ENCODE measurements around the gene PLEKHF1.

PLEKHF1 gene

GRCh38 chr19:29695765-29696564, 30.7 kb downstream of the PLEKHF1 start:
- Histone ChIP-seq H3K23ac (ENCODE audit: low read length) (no peak overlapping the region), H3K18ac (ENCODE audit: low read length) (no peak overlapping the region), H4K12ac (ENCODE audit: low read depth, low read length) (no peak overlapping the region), H3K4me3 (ENCODE audit: low read depth, low read length) (no peak overlapping the region), H3K9ac (ENCODE audit: low read length) (no peak overlapping the region), H3K79me2 (ENCODE audit: control insufficient read depth, insufficient read depth, low read length, poor library complexity) (no peaks in the 10 kb centered on the region), H4K91ac (ENCODE audit: low read depth, low read length) (no peak overlapping the region), H3K9me3 (ENCODE audit: insufficient read depth, low read depth, low read length) (peaks cover 7% of the 10 kb centered on the region), H3K79me1 (ENCODE audit: low read length) (no peaks in the 10 kb centered on the region), H2BK12ac (ENCODE audit: low read length) (no peak overlapping the region), H3K4me2 (ENCODE audit: low read length) (no peak overlapping the region), H2BK120ac (ENCODE audit: insufficient read depth, low read length, poor library complexity) (no peak overlapping the region), H2AK5ac (ENCODE audit: low read length) (no peak overlapping the region), H2BK5ac (ENCODE audit: low read depth, low read length, poor library complexity) (no peak overlapping the region), H3K4me1 (ENCODE audit: control insufficient read depth in 1 of 2, insufficient read depth in 2 of 2, low read length in 2 of 2) (no peaks in the 10 kb centered on the region), H3K36me3 (ENCODE audit: control insufficient read depth in 1 of 2, insufficient read depth in 2 of 2, low read length in 2 of 2) (no peaks in the 10 kb centered on the region), H3K27me3 (ENCODE audit: insufficient read depth, low read length) (no peaks in the 10 kb centered on the region), H4K8ac (ENCODE audit: low read depth, low read length) (no peak overlapping the region), H3K27ac (ENCODE audit: low read depth, low read length) (no peak overlapping the region), H3K4ac (ENCODE audit: low read depth, low read length) (no peak overlapping the region), H2AFZ (ENCODE audit: insufficient read depth, low read length, poor library complexity) (no peak overlapping the region), H3K14ac (ENCODE audit: low read length) (no peak overlapping the region)
- WGBS (ENCODE audit: extremely low coverage, insufficient coverage, insufficient read length), result no CpG with 5 or more reads among the region's 6 CpGs
- no peak for DNase-seq

DNA sequence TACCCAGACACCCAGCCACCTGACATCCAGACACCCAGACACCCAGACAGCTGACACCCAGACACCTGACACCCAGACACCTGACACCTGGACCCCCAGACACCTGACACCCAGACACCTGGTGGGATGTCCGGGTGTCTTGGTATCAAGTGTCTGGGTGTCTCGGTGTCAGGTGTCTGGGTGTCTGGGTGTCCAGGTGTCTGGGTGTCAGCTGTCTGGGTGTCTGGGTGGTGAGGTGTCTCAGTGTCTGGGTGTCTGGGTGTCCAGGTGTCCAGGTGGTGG, 31.2 kb downstream of the PLEKHF1 start:
- Histone ChIP-seq H3K79me1 (ENCODE audit: low read length) (no peaks in the 10 kb centered on the region), H3K23ac (ENCODE audit: low read length) (no peak overlapping the region), H3K27ac (ENCODE audit: low read depth, low read length) (no peak overlapping the region), H3K27me3 (ENCODE audit: insufficient read depth, low read length) (no peaks in the 10 kb centered on the region), H3K4ac (ENCODE audit: low read depth, low read length) (no peak overlapping the region), H3K36me3 (ENCODE audit: control insufficient read depth in 1 of 2, insufficient read depth in 2 of 2, low read length in 2 of 2) (no peaks in the 10 kb centered on the region), H3K18ac (ENCODE audit: low read length) (no peak overlapping the region), H2BK12ac (ENCODE audit: low read length) (no peak overlapping the region), H3K14ac (ENCODE audit: low read length) (no peak overlapping the region), H2BK120ac (ENCODE audit: insufficient read depth, low read length, poor library complexity) (no peak overlapping the region), H2BK5ac (ENCODE audit: low read depth, low read length, poor library complexity) (no peak overlapping the region), H3K4me3 (ENCODE audit: low read depth, low read length) (no peak overlapping the region), H4K8ac (ENCODE audit: low read depth, low read length) (no peak overlapping the region), H4K12ac (ENCODE audit: low read depth, low read length) (no peak overlapping the region), H3K9ac (ENCODE audit: low read length) (no peak overlapping the region), H2AFZ (ENCODE audit: insufficient read depth, low read length, poor library complexity) (no peak overlapping the region), H2AK5ac (ENCODE audit: low read length) (no peak overlapping the region), H3K79me2 (ENCODE audit: control insufficient read depth, insufficient read depth, low read length, poor library complexity) (no peaks in the 10 kb centered on the region), H4K91ac (ENCODE audit: low read depth, low read length) (no peak overlapping the region), H3K9me3 (ENCODE audit: insufficient read depth, low read depth, low read length) (peaks cover 7% of the 10 kb centered on the region), H3K4me1 (ENCODE audit: control insufficient read depth in 1 of 2, insufficient read depth in 2 of 2, low read length in 2 of 2) (no peaks in the 10 kb centered on the region), H3K4me2 (ENCODE audit: low read length) (no peak overlapping the region)
- DNase-seq, result no peak
- no CpG with 5 or more reads among the region's 2 CpGs for WGBS (ENCODE audit: extremely low coverage, insufficient coverage, insufficient read length)

DNA sequence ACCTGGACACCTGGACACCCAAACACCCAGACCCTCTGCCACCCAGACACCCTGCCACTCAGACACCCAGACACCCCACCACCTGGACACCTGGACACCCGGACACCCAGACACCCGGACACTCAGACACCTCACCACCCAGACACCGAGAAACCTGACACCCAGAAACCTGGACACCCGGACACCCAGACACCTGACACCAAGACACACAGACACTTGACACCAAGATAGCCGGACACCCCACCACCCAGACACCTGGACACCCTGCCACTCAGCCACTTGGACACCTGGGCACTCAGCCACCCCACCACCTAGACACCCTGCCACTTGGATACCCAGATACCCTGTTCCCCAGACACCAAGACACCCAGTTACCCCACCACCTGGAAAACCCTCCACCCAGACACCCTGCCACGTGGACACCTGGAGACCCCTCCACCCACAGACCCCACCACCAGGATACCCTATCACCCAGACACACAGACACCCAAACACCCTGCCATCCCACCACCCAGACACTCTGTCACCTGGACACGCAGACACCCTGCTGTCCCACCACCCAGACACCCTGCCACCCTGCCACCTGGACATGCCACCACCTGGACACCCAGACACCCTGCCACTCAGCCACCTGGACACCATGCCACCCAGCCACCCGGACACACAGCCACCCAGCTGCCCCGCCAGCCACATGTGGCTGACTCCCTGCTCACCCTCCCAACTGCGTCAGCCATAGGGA, 32.4 kb downstream of the PLEKHF1 start:
- no peak overlapping the region for H3K4ac ChIP-seq (ENCODE audit: low read depth, low read length)
- peaks cover 9% of the 10 kb centered on the region for H3K9me3 ChIP-seq (ENCODE audit: insufficient read depth, low read depth, low read length)
- WGBS (ENCODE audit: extremely low coverage, insufficient coverage, insufficient read length), result no CpG with 5 or more reads among the region's 10 CpGs
- H4K8ac ChIP-seq (ENCODE audit: low read depth, low read length), result no peak overlapping the region
- H3K79me2 ChIP-seq (ENCODE audit: control insufficient read depth, insufficient read depth, low read length, poor library complexity), result no peaks in the 10 kb centered on the region
- H2BK120ac ChIP-seq (ENCODE audit: insufficient read depth, low read length, poor library complexity), result no peak overlapping the region
- no peak overlapping the region for H3K27ac ChIP-seq (ENCODE audit: low read depth, low read length)
- no peak overlapping the region for H2AFZ ChIP-seq (ENCODE audit: insufficient read depth, low read length, poor library complexity)
- H3K4me2 ChIP-seq (ENCODE audit: low read length), result no peak overlapping the region
- H2AK5ac ChIP-seq (ENCODE audit: low read length), result no peak overlapping the region
- H4K91ac ChIP-seq (ENCODE audit: low read depth, low read length), result no peak overlapping the region
- H3K4me1 ChIP-seq (ENCODE audit: control insufficient read depth in 1 of 2, insufficient read depth in 2 of 2, low read length in 2 of 2), result no peaks in the 10 kb centered on the region
- H3K9ac ChIP-seq (ENCODE audit: low read length), result no peak overlapping the region
- H3K14ac ChIP-seq (ENCODE audit: low read length), result no peak overlapping the region
- H2BK5ac ChIP-seq (ENCODE audit: low read depth, low read length, poor library complexity), result no peak overlapping the region
- peaks cover 7 to 9% of the 10 kb centered on the region in 2 experiments for H3K36me3 ChIP-seq (ENCODE audit: control insufficient read depth in 1 of 2, insufficient read depth in 2 of 2, low read length in 2 of 2)
- H3K79me1 ChIP-seq (ENCODE audit: low read length), result no peaks in the 10 kb centered on the region
- no peak overlapping the region for H4K12ac ChIP-seq (ENCODE audit: low read depth, low read length)
- H2BK12ac ChIP-seq (ENCODE audit: low read length), result no peak overlapping the region
- DNase-seq, result no peak
- no peaks in the 10 kb centered on the region for H3K27me3 ChIP-seq (ENCODE audit: insufficient read depth, low read length)
- H3K18ac ChIP-seq (ENCODE audit: low read length), result no peak overlapping the region
- no peak overlapping the region for H3K23ac ChIP-seq (ENCODE audit: low read length)
- H3K4me3 ChIP-seq (ENCODE audit: low read depth, low read length), result no peak overlapping the region

- Histone ChIP-seq H3K36me3 (ENCODE audit: control insufficient read depth in 1 of 2, insufficient read depth in 2 of 2, low read length in 2 of 2) (peaks cover 12 to 15% of the 10 kb centered on the region in 2 experiments), H2BK120ac (ENCODE audit: insufficient read depth, low read length, poor library complexity) (no peak overlapping the region), H4K8ac (ENCODE audit: low read depth, low read length) (no peak overlapping the region), H3K4me3 (ENCODE audit: low read depth, low read length) (no peak overlapping the region), H2BK5ac (ENCODE audit: low read depth, low read length, poor library complexity) (no peak overlapping the region), H3K14ac (ENCODE audit: low read length) (no peak overlapping the region), H3K23ac (ENCODE audit: low read length) (no peak overlapping the region), H4K91ac (ENCODE audit: low read depth, low read length) (no peak overlapping the region), H3K18ac (ENCODE audit: low read length) (no peak overlapping the region), H3K4me2 (ENCODE audit: low read length) (no peak overlapping the region), H3K27ac (ENCODE audit: low read depth, low read length) (no peak overlapping the region), H3K9ac (ENCODE audit: low read length) (no peak overlapping the region), H2AFZ (ENCODE audit: insufficient read depth, low read length, poor library complexity) (no peak overlapping the region), H2BK12ac (ENCODE audit: low read length) (no peak overlapping the region), H3K9me3 (ENCODE audit: insufficient read depth, low read depth, low read length) (peaks cover 9% of the 10 kb centered on the region), H3K79me2 (ENCODE audit: control insufficient read depth, insufficient read depth, low read length, poor library complexity) (no peaks in the 10 kb centered on the region), H3K27me3 (ENCODE audit: insufficient read depth, low read length) (no peaks in the 10 kb centered on the region), H3K4ac (ENCODE audit: low read depth, low read length) (no peak overlapping the region), H3K4me1 (ENCODE audit: control insufficient read depth in 1 of 2, insufficient read depth in 2 of 2, low read length in 2 of 2) (no peaks in the 10 kb centered on the region), H3K79me1 (ENCODE audit: low read length) (no peaks in the 10 kb centered on the region), H4K12ac (ENCODE audit: low read depth, low read length) (no peak overlapping the region), H2AK5ac (ENCODE audit: low read length) (no peak overlapping the region)
- DNase-seq, result no peak
- no CpG with 5 or more reads among the region's 5 CpGs for WGBS (ENCODE audit: extremely low coverage, insufficient coverage, insufficient read length)
Observed at GRCh38 chr19:29699861-29700260, 34.6 kb downstream of the PLEKHF1 start.

Data from trophoblast cell (in vitro differentiated cells and primary cell).